PC-3 (cell line): Measurements from ENCODE around the gene SLC25A19. TPM values are rescaled to one million over a fixed set of nuclear protein-coding genes. Genes with fewer than 3 reads are reported as not detected.

Experiments used
- ATAC-seq: fragments of 200-7000 bp; cut with Tn5 transposase; 2 replicates; pipeline ENCODE4 v1.9.1; 2020; ENCODE audit warnings: mild to moderate bottlenecking, moderate library complexity
- BruUV-seq: library from RNA; stranded (reverse); fragments of 400-500 nt; replicated peaks from 2 replicates; lab custom pipeline; 2021; lab: Mats Ljungman, UMichigan
- CTCF ChIA-PET: fragments of 300-600 bp; sonication (Branson Sonifier 250); formaldehyde crosslinking; loops from one replicate; lab custom pipeline; 2022; ENCODE audit warnings: antibody characterized with exemption; lab: Charles Lee
- POLR2A ChIA-PET: fragments of 300-600 bp; sonication (Branson Sonifier 250); formaldehyde crosslinking; loops from one replicate; lab custom pipeline; 2022; ENCODE audit warnings: antibody characterized with exemption; ENCODE audit not compliant: unreplicated experiment; lab: Charles Lee
- DNase-seq: peaks from one replicate; pipeline ENCODE4 v3.0.0-alpha.2; 2015
- H2AFZ ChIP-seq: fragments of 300-600 bp; sonication (generic); 2 replicates; pipeline ENCODE4 v1.6.0; 2016; ENCODE audit warnings: antibody characterized with exemption, low read length
- H3F3A ChIP-seq: fragments of 300-600 bp; sonication (generic); one replicate; pipeline ENCODE4 v1.6.0; 2017; ENCODE audit warnings: antibody characterized with exemption, low read length, control low read depth, mild to moderate bottlenecking; ENCODE audit not compliant: unreplicated experiment
- H3K27ac ChIP-seq: fragments of 300-600 bp; sonication (generic); 2 replicates; pipeline ENCODE4 v1.5.1; 2016; ENCODE audit warnings: mild to moderate bottlenecking, low read length
- H3K27me3 ChIP-seq: fragments of 300-600 bp; sonication (generic); 2 replicates; pipeline ENCODE4 v1.6.1; 2016; ENCODE audit warnings: low read length, mixed read lengths
- H3K36me3 ChIP-seq: fragments of 300-600 bp; sonication (generic); 2 replicates; pipeline ENCODE4 v1.6.1; 2016; ENCODE audit warnings: low read depth, mixed run types, low read length, mixed read lengths
- H3K4me1 ChIP-seq: fragments of 300-600 bp; sonication (generic); 2 replicates; pipeline ENCODE4 v1.5.1; 2016; ENCODE audit warnings: low read length; ENCODE audit not compliant: insufficient read depth
- H3K4me2 ChIP-seq: fragments of 300-600 bp; sonication (generic); 2 replicates; pipeline ENCODE4 v1.6.0; 2016; ENCODE audit warnings: low read length
- H3K4me3 ChIP-seq: fragments of 300-600 bp; sonication (generic); 2 replicates; pipeline ENCODE4 v1.5.1; 2016; ENCODE audit warnings: mild to moderate bottlenecking, low read length, mixed read lengths
- H3K79me2 ChIP-seq: fragments of 300-600 bp; sonication (generic); 2 replicates; pipeline ENCODE4 v1.6.1; 2017; ENCODE audit warnings: low read length, mixed read lengths
- H3K9ac ChIP-seq: fragments of 300-600 bp; sonication (generic); 2 replicates; pipeline ENCODE4 v1.6.0; 2016; ENCODE audit warnings: mild to moderate bottlenecking, low read length
- H3K9me2 ChIP-seq: fragments of 300-600 bp; sonication (generic); replicated peaks from 2 replicates; pipeline ENCODE4 v1.6.1; 2016; ENCODE audit warnings: mixed run types, low read length, mixed read lengths
- H3K9me3 ChIP-seq: fragments of 300-600 bp; sonication (generic); 2 replicates; pipeline ENCODE4 v1.6.1; 2016; ENCODE audit warnings: low read length, mixed read lengths
- H4K20me1 ChIP-seq: fragments of 300-600 bp; sonication (generic); 2 replicates; pipeline ENCODE4 v1.6.1; 2016; ENCODE audit warnings: low read length, mixed read lengths
- CTCF ChIP-seq: fragments of 300-600 bp; sonication (generic); conservative IDR thresholded peaks from 2 replicates; pipeline ENCODE4 v1.5.1; 2017; ENCODE audit warnings: antibody characterized with exemption, low read depth, mild to moderate bottlenecking, low read length
- EZH2 ChIP-seq: fragments of 300-600 bp; sonication (generic); IDR thresholded peaks from one replicate; pipeline ENCODE4 v1.6.1; 2017; ENCODE audit warnings: antibody characterized with exemption, mild to moderate bottlenecking, low read length; ENCODE audit not compliant: unreplicated experiment
- EZH2phosphoT487 ChIP-seq: fragments of 300-600 bp; sonication (generic); IDR thresholded peaks from 2 replicates; pipeline ENCODE4 v1.6.1; 2018; ENCODE audit warnings: mild to moderate bottlenecking, antibody characterized with exemption, low read length, borderline replicate concordance
- intact Hi-C: fragments of 100-400 bp; cut with micrococcal nuclease; formaldehyde crosslinking; loops from 2 replicates; pipeline ENCODE4 v1.9.0; 2023
- total RNA-seq: library from RNA; depleted of rRNA; stranded (reverse); fragments of >200 nt; gene quantifications from 2 replicates; pipeline ENCODE4 v1.2.3, GENCODE V29; 2014

Gene SLC25A19
- total RNA-seq, 1 experiment from 2014 or later: 75.0 TPM

GRCh38 chr17:75325348-75325747, 36.1 kb upstream of the SLC25A19 start:
- Histone ChIP-seq H3K27me3 (no peaks in the 10 kb centered on the region), H3K4me1 (no peaks in the 10 kb centered on the region), H3K9me2 (no peaks in the 10 kb centered on the region), H3K4me2 (no peak overlapping the region), H2AFZ (no peak overlapping the region), H3K9me3 (no peaks in the 10 kb centered on the region), H3K4me3 (no peak overlapping the region), H3K79me2 (peaks cover 13% of the 10 kb centered on the region), H3K9ac (no peak overlapping the region), H3K27ac (no peak overlapping the region), H3K36me3 (peaks cover 37% of the 10 kb centered on the region), H3F3A (no peaks in the 10 kb centered on the region), H4K20me1 (no peaks in the 10 kb centered on the region)
- POLR2A ChIA-PET: interaction anchor here (0.6 kb wide), 1 partner anchor 45 kb away, joined by 3 read pairs; no protein-coding TSS in a partner anchor
- CTCF ChIA-PET: no interaction called here
- no peak for TF ChIP-seq EZH2
- TF ChIP-seq EZH2phosphoT487: no peak
- TF ChIP-seq CTCF: no peak
- DNase-seq (no peak), ATAC-seq (no peak)
- BruUV-seq: no TSS peak
- intact Hi-C loops: no loop called here

GRCh38 chr17:75321506-75321905, 32.3 kb upstream of the SLC25A19 start:
- no peak overlapping the region for H3K4me2 ChIP-seq
- no peak for TF ChIP-seq CTCF
- TF ChIP-seq EZH2phosphoT487: no peak
- no peak for TF ChIP-seq EZH2
- ChIA-PET CTCF (no interaction called here), POLR2A (interaction anchor here (0.7 kb wide), 1 partner anchor 88 kb away, joined by 11 read pairs; no protein-coding TSS in a partner anchor)
- BruUV-seq: no TSS peak
- H3K79me2 ChIP-seq: 0 out of 2 replicates have a peak, but pooled peaks cover 2% of the 10 kb centered on the region
- no peaks in the 10 kb centered on the region for H3F3A ChIP-seq
- ATAC-seq: no peak
- no peaks in the 10 kb centered on the region for H3K4me1 ChIP-seq
- H3K9me3 ChIP-seq: no peaks in the 10 kb centered on the region
- no peak for DNase-seq
- H3K27me3 ChIP-seq: no peaks in the 10 kb centered on the region
- H3K4me3 ChIP-seq: no peak overlapping the region
- no peaks in the 10 kb centered on the region for H4K20me1 ChIP-seq
- peaks cover 37% of the 10 kb centered on the region for H3K36me3 ChIP-seq
- no peak overlapping the region for H2AFZ ChIP-seq
- intact Hi-C loops: no loop called here
- no peak overlapping the region for H3K9ac ChIP-seq
- no peak overlapping the region for H3K27ac ChIP-seq
- H3K9me2 ChIP-seq: no peaks in the 10 kb centered on the region

GRCh38 chr17:75319904-75320691, 30.9 kb upstream of the SLC25A19 start:
- Histone ChIP-seq H3K9ac (no peak overlapping the region), H3K4me2 (no peak overlapping the region), H3F3A (no peaks in the 10 kb centered on the region), H3K27ac (no peak overlapping the region), H2AFZ (no peak overlapping the region), H3K9me3 (no peaks in the 10 kb centered on the region), H3K79me2 (no peaks in the 10 kb centered on the region), H3K4me3 (no peak overlapping the region), H4K20me1 (no peaks in the 10 kb centered on the region), H3K4me1 (no peaks in the 10 kb centered on the region), H3K36me3 (peaks cover 31% of the 10 kb centered on the region), H3K27me3 (no peaks in the 10 kb centered on the region), H3K9me2 (no peaks in the 10 kb centered on the region)
- TSS peak; percentile 31 for BruUV-seq
- POLR2A ChIA-PET: no interaction called here
- no peak for TF ChIP-seq CTCF
- no peak for TF ChIP-seq EZH2phosphoT487
- no peak for TF ChIP-seq EZH2
- CTCF ChIA-PET: no interaction called here
- ATAC-seq (no peak), DNase-seq (no peak)
- intact Hi-C loops: no loop called here
